Smooth muscle cell (in vitro differentiated cells): ENCODE data around the gene NEK1. TPM values are rescaled to one million over a fixed set of nuclear protein-coding genes. Genes with fewer than 3 reads are reported as not detected.
"Not testable (repeated sequence)": the region's sequence is repeated elsewhere in the genome, so short reads cannot be mapped to it uniquely, and the experiment has no call there.

Experiments
- DNase-seq: peaks from one replicate; lab custom pipeline; 2025; ENCODE audit not compliant: unreplicated experiment; lab: John Stamatoyannopoulos, UW
- H2AFZ ChIP-seq: fragments of 200-600 bp; sonication (generic); 2 replicates; pipeline ENCODE4 v1.6.0; 2016; ENCODE audit warnings: antibody characterized with exemption, low read depth, mild to moderate bottlenecking
- H3F3A ChIP-seq: fragments of 200-600 bp; sonication (generic); 2 replicates; pipeline ENCODE4 v1.6.0; 2017; ENCODE audit warnings: antibody characterized with exemption, low read depth
- H3K27ac ChIP-seq: fragments of 200-600 bp; sonication (generic); 2 replicates; pipeline ENCODE4 v1.5.1; 2016; ENCODE audit warnings: low read depth, mild to moderate bottlenecking
- H3K27me3 ChIP-seq: fragments of 200-600 bp; sonication (generic); 2 replicates; pipeline ENCODE4 v1.6.1; 2016; ENCODE audit warnings: low read depth, mild to moderate bottlenecking
- H3K36me3 ChIP-seq: fragments of 200-600 bp; sonication (generic); 2 replicates; pipeline ENCODE4 v1.5.1; 2016; ENCODE audit warnings: low read depth
- H3K4me1 ChIP-seq: fragments of 200-600 bp; sonication (generic); 2 replicates; pipeline ENCODE4 v1.5.1; 2016; ENCODE audit warnings: low read depth
- H3K4me2 ChIP-seq: fragments of 200-600 bp; sonication (generic); 2 replicates; pipeline ENCODE4 v1.6.0; 2016; ENCODE audit warnings: mild to moderate bottlenecking
- H3K4me3 ChIP-seq: fragments of 200-600 bp; sonication (generic); 2 replicates; pipeline ENCODE4 v1.5.1; 2016; ENCODE audit warnings: mild to moderate bottlenecking
- H3K79me2 ChIP-seq: fragments of 200-600 bp; sonication (generic); 2 replicates; pipeline ENCODE4 v1.6.0; 2016; ENCODE audit warnings: low read depth, mild to moderate bottlenecking
- H3K9ac ChIP-seq: fragments of 200-600 bp; sonication (generic); 2 replicates; pipeline ENCODE4 v1.6.0; 2016; ENCODE audit warnings: low read depth
- H3K9me3 ChIP-seq: fragments of 200-600 bp; sonication (generic); replicated peaks from 2 replicates; pipeline ENCODE4 v1.5.1; 2016; ENCODE audit warnings: low read depth
- H4K20me1 ChIP-seq: fragments of 200-600 bp; sonication (generic); 2 replicates; pipeline ENCODE4 v1.6.0; 2016; ENCODE audit warnings: low read depth
- WGBS: methylation state at CpG from one replicate; pipeline ENCODE4 v1.1.7; 2016; ENCODE audit warnings: low lambda C conversion rate; 5-methylcytosine and 5-hydroxymethylcytosine counted together
- polyA plus RNA-seq: library from polyadenylated mRNA; unstranded; fragments of >200 nt; fragmentation: Nextera tagmentation; extraction: Ambion mirVana; gene quantifications from 2 replicates; pipeline ENCODE4 v1.2.1, GENCODE V29; 2016
- total RNA-seq: library from RNA; depleted of rRNA; stranded (reverse); fragments of >200 nt; gene quantifications from 2 replicates; pipeline ENCODE4 v1.2.3, GENCODE V29; 2014
- TF ChIP-seq, protein P1 (sequence below): fragments of 200-600 bp; sonication (generic); IDR thresholded peaks from 2 replicates; pipeline ENCODE4 v1.5.1; 2017; ENCODE audit warnings: borderline replicate concordance, mild to moderate bottlenecking, antibody characterized with exemption; ENCODE audit not compliant: insufficient read depth, poor library complexity, severe bottlenecking

Gene NEK1
- total and polyA plus RNA-seq, 2 experiments from 2014 or later: 10.5 to 11.8 TPM

DNA sequence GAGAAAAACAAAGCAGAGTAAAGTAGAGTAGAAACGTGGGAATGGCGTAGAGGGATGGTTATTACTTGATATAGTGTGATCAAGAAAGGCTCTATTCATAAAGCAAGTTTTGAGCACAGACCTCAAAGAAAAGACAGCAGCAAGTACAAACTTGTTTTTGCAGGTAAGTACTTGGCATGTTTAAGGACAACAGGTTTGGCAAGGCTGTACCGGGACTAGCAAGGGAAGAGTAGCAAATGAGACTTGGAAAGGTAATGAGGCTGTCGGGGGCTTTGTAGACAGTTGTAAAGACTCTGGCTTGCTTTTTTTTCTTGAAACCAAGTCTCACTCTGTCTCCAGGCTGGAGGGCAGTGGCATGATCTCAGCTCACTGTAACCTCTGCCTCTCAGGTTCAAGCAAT lies 40.9 kb downstream of the NEK1 start:
- Histone ChIP-seq H3K27me3 (no peaks in the 10 kb centered on the region), H3K79me2 (no peaks in the 10 kb centered on the region), H2AFZ (no peak overlapping the region), H3K36me3 (no peaks in the 10 kb centered on the region), H3K27ac (peak overlapping the region; percentile 3), H3K9me3 (no peaks in the 10 kb centered on the region), H3K4me2 (no peak overlapping the region), H3K4me1 (no peaks in the 10 kb centered on the region), H3F3A (no peaks in the 10 kb centered on the region), H3K4me3 (no peak overlapping the region), H3K9ac (no peak overlapping the region), H4K20me1 (no peaks in the 10 kb centered on the region)
- 72% methylated on average over 4 of the region's 4 CpGs for WGBS
- no peak for DNase-seq
- TF ChIP-seq, protein P1, sequence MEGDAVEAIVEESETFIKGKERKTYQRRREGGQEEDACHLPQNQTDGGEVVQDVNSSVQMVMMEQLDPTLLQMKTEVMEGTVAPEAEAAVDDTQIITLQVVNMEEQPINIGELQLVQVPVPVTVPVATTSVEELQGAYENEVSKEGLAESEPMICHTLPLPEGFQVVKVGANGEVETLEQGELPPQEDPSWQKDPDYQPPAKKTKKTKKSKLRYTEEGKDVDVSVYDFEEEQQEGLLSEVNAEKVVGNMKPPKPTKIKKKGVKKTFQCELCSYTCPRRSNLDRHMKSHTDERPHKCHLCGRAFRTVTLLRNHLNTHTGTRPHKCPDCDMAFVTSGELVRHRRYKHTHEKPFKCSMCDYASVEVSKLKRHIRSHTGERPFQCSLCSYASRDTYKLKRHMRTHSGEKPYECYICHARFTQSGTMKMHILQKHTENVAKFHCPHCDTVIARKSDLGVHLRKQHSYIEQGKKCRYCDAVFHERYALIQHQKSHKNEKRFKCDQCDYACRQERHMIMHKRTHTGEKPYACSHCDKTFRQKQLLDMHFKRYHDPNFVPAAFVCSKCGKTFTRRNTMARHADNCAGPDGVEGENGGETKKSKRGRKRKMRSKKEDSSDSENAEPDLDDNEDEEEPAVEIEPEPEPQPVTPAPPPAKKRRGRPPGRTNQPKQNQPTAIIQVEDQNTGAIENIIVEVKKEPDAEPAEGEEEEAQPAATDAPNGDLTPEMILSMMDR: no peak

GRCh38 chr4:169571012-169571411 lies 41.4 kb downstream of the NEK1 start:
- not testable (repeated sequence) for H4K20me1 ChIP-seq, H3K79me2 ChIP-seq, H3K36me3 ChIP-seq, DNase-seq, H3F3A ChIP-seq, H3K4me3 ChIP-seq, H3K4me1 ChIP-seq, H3K27me3 ChIP-seq, H3K9ac ChIP-seq, H3K4me2 ChIP-seq, H2AFZ ChIP-seq, H3K9me3 ChIP-seq
- peak overlapping the region; percentile 3 for H3K27ac ChIP-seq
- 97% methylated on average over 2 of the region's 3 CpGs for WGBS

DNA sequence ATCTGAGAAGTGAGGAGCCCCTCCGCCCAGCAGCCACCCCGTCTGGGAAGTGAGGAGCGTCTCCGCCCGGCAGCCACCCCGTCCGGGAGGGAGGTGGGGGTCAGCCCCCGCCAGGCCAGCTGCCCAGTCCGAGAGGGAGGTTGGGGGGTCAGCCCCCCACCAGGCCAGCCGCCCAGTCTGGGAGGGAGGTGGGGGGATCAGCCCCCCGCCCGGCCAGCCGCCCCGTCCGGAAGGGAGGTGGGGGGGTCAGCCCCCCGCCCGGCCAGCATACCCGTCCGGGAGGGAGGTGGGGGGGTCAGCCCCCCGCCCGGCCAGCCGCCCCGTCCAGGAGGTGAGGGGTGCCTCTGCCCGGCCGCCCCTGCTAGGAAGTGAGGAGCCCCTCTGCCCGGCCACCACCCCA lies 42.1 kb downstream of the NEK1 start:
- 95% methylated on average over 6 of the region's 26 CpGs for WGBS
- H3K4me1 ChIP-seq, H4K20me1 ChIP-seq, H3K9ac ChIP-seq, H3K36me3 ChIP-seq, H3K4me3 ChIP-seq, H3K4me2 ChIP-seq, H3K27me3 ChIP-seq, H2AFZ ChIP-seq, DNase-seq, H3K9me3 ChIP-seq, H3F3A ChIP-seq, H3K79me2 ChIP-seq, H3K27ac ChIP-seq: not testable (repeated sequence)

DNA sequence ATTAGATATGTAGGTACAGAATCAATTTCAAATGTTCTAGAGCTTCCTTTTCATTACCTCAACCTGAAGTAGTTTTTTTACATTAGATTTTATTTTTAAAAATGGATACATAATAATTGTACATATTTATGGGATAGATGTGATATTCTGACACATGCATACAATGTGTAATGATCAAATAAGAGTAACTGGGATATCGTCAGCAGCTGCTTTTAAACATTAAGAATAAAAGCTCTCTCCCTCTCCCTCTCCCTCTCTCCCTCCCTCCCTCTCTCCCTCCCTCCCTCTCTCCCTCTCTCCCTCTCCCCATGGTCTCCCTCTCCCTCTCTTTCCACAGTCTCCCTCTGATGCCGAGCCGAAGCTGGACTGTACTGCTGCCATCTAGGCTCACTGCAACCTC lies 43.2 kb downstream of the NEK1 start:
- not testable (repeated sequence) for H3K9ac ChIP-seq, H3K27me3 ChIP-seq, H3K27ac ChIP-seq, H3K36me3 ChIP-seq, H3K79me2 ChIP-seq, H3F3A ChIP-seq, H3K9me3 ChIP-seq, DNase-seq, H4K20me1 ChIP-seq, H3K4me1 ChIP-seq, H2AFZ ChIP-seq, H3K4me2 ChIP-seq, H3K4me3 ChIP-seq
- WGBS: 100% methylated on average over 1 of the region's 3 CpGs

DNA sequence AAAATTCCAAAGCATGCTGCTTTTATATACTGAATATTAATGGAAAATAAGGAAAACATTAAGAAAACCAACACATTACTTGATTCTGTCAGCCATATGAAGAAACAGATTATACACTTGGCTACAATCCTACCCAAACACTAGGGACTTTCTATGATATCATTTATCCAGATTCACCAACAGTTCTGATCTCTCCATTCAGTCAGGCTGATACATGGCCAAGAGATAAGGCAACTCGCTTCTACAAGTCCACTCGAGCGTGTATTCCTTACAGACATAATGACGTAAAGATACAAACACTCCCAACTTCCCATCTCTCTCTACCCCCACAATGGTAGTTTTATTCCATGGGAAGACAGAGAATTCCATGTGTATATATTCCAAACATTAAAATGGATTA lies 44.5 kb downstream of the NEK1 start:
- H3K27me3 ChIP-seq: no peaks in the 10 kb centered on the region
- no peak for DNase-seq
- H3K79me2 ChIP-seq: no peaks in the 10 kb centered on the region
- no peaks in the 10 kb centered on the region for H3K4me1 ChIP-seq
- H3K4me2 ChIP-seq: no peak overlapping the region
- H3K9me3 ChIP-seq: no peaks in the 10 kb centered on the region
- WGBS: 94% methylated on average over 4 of the region's 4 CpGs
- no peak overlapping the region for H3K27ac ChIP-seq
- H2AFZ ChIP-seq: no peak overlapping the region
- TF ChIP-seq, protein P1: no peak
- no peaks in the 10 kb centered on the region for H3F3A ChIP-seq
- no peak overlapping the region for H3K4me3 ChIP-seq
- H3K36me3 ChIP-seq: no peaks in the 10 kb centered on the region
- no peak overlapping the region for H3K9ac ChIP-seq
- no peaks in the 10 kb centered on the region for H4K20me1 ChIP-seq
